GM10248 (cell line): Measurements from ENCODE around the gene TICAM2.

Source experiments
- CTCF ChIA-PET: fragments of 300-600 bp; sonication (Branson Sonifier 250); formaldehyde crosslinking; extraction: SDS; loops from one replicate; lab custom pipeline; 2021; ENCODE audit warnings: antibody characterized with exemption; lab: Yijun Ruan, JAX
- POLR2A ChIA-PET: fragments of 350-650 bp; sonication (Branson Sonifier 250); formaldehyde crosslinking; extraction: SDS; loops from one replicate; lab custom pipeline; 2020; ENCODE audit warnings: antibody characterized with exemption; lab: Yijun Ruan, JAX
- DNase-seq: peaks from one replicate; pipeline ENCODE4 v3.0.0; 2012; ENCODE audit errors: extremely low spot score
- TF ChIP-seq, protein P1 (sequence below): IDR thresholded peaks from 2 replicates; pipeline ENCODE4 v1.5.1; 2012; ENCODE audit warnings: mild to moderate bottlenecking, low read depth; ENCODE audit errors: extremely low read depth, missing control alignments, control extremely low read depth

Gene TICAM2

DNA sequence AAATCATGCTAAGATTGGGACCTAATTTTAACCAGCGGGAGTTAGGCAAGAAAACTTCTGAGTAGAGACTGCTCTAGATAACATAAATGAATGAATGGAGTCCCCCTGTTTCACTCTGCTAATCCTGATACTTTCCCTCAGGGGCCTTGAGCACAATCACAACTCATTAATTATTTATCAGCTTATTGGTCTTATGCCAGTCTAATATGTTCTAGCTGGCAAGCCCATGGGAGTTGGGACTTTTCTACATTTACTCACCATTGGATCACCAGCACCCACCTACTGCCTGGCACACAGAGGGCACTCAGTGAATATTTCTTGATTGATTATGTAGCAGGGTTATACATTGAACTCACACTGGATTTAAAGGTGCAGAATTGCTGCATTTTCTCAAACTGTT lies 37.1 kb upstream of the TICAM2 start:
- ChIA-PET POLR2A (no interaction called here), CTCF (interaction anchor here (1.3 kb wide), 1 partner anchor 133 kb away, joined by 3 read pairs; no protein-coding TSS in a partner anchor)
- no peak for DNase-seq
- TF ChIP-seq, protein P1, sequence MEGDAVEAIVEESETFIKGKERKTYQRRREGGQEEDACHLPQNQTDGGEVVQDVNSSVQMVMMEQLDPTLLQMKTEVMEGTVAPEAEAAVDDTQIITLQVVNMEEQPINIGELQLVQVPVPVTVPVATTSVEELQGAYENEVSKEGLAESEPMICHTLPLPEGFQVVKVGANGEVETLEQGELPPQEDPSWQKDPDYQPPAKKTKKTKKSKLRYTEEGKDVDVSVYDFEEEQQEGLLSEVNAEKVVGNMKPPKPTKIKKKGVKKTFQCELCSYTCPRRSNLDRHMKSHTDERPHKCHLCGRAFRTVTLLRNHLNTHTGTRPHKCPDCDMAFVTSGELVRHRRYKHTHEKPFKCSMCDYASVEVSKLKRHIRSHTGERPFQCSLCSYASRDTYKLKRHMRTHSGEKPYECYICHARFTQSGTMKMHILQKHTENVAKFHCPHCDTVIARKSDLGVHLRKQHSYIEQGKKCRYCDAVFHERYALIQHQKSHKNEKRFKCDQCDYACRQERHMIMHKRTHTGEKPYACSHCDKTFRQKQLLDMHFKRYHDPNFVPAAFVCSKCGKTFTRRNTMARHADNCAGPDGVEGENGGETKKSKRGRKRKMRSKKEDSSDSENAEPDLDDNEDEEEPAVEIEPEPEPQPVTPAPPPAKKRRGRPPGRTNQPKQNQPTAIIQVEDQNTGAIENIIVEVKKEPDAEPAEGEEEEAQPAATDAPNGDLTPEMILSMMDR = no peak

DNA sequence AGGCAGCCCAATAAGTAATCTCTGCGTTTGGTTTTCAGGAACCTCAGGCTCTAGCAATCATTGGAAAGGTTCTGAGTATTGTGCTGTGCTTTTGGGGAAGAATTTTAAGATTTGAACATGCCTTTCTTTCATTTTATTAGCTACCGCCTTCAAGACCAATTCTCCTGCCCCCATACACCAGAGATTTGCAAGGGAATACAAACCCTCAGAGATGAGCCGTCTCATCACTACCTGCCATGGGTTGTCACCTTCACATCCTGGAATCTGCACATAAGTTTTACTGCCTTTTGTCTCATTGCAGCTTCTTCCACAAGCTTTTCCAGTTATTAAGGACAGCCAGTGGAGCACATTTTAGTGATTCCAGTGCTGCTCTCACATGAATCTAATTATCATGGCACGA lies 35.2 kb upstream of the TICAM2 start:
- no peak for DNase-seq
- TF ChIP-seq, protein P1 = no peak
- POLR2A ChIA-PET = no interaction called here
- CTCF ChIA-PET = interaction anchor here (2.3 kb wide), 1 partner anchor 394 kb away, joined by 7 read pairs; no protein-coding TSS in a partner anchor

DNA sequence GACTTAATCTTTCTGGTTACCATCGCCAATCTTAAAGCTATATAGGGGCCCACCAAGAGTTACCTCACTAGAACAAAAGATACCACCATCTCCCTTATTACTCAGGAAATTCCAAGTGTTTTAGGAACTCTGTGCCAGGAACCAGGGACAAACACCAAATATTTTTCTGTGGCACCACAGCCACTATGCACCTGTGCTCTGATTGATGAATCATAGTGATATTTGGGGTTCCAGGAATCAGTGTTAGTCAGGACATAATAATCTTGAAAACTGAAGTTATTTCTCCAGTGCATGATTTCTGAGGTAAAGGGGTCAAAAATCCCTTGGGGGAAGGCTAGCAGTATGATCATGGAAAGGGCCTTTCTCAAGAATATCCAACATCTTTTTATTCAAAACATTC lies 33.7 kb upstream of the TICAM2 start:
- POLR2A ChIA-PET = no interaction called here
- CTCF ChIA-PET = interaction anchor here (0.9 to 3.6 kb wide), 11 partner anchors 11 to 443 kb away, joined by 3 to 27 read pairs (median 7); partner anchors contain the start of genes ATG12, PGGT1B and TMED7
- DNase-seq = no peak
- TF ChIP-seq, protein P1 = no peak

DNA sequence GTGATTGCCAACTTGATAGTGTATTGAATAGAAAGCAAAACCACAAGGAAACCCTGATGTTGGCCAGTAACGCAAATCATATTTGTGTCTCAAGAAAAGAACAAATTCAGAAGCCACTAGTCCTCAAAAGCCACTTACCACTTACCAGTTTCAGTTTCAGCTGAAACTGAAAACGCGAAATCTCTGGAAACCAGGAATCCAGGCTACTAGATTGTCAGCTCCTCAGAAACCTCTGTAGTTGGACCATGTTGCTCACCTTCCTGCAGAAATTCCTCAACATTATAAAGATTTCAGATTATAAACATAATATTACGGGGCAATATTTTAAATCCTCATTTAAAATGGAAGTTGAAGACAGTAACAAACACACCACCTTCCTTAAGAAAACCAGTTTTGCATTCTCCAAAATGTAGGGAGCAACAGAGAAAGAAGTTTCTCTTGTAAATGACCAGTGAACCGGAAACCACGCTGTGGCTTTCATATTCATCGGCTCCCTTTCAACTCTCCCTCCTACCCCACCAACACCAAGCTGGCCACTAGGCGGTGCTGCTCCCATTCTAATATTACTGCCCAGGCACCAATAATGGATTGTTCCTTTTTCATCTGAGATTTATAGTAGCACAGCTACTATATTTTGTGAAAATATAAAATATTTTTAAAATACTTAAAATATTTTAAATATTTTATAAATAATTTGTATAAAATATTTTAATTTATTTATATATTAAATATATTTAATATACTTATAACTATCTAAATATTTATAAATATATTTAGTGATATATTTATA lies 32.3 kb upstream of the TICAM2 start:
- TF ChIP-seq, protein P1 = peak; percentile 92
- DNase-seq = peak; percentile 76
- ChIA-PET POLR2A (no interaction called here), CTCF (interaction anchor here (0.7 to 3.6 kb wide), 14 partner anchors 9 to 444 kb away, joined by 3 to 27 read pairs (median 4); partner anchors contain the start of genes ATG12 and TMED7)

DNA sequence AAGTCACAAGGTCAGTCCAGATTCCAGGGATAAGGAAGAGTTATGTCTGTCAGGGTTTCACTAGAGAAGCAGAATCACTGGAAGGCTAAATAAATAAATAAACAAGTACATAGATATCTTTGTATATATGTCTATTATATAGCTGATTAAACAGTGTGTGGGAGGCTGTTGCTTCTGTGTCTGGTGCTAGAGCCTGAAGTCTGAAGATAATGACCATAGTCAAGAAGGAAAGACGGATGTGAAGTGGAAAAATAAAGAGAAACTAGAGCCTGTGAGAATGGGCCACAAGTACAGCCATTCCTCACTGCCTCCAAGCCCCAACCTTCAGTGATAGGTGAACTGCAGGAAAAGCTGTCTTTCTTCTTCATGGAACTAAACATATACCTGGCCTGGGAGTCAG lies 27.6 kb upstream of the TICAM2 start:
- DNase-seq = no peak
- TF ChIP-seq, protein P1 = no peak
- ChIA-PET CTCF (interaction anchor here (1.0 to 2.0 kb wide), 4 partner anchors 13 to 438 kb away, joined by 3 to 6 read pairs (median 5); no protein-coding TSS in a partner anchor), POLR2A (no interaction called here)

DNA sequence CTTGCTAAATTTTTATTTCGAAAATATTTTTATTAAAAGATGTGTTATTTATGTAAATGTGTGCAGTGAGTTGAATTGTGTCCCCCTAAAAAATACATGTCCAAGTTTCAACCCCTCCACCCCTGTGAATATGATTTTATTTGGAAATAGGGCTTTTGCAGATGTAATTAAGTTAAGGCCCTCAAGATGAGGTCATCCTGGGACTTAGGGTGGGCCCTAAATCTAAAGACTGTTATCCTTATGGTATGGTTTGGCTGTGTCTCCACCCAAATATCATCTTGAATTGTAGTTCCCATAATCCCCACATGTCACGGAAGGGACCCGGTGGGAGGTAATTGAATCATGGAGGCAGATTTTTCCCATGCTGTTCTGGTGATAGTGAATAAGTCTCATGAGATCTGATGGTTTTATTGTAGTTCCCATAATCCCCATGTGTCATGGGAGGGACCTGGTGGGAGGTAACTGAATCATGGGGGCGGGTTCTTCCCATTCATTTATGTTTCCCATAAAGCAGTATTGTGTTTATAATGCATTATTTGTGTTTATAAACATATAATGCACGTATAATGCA lies 25.1 kb upstream of the TICAM2 start:
- TF ChIP-seq, protein P1 = no peak
- POLR2A ChIA-PET = no interaction called here
- CTCF ChIA-PET = interaction anchor here (1.2 to 1.3 kb wide), 2 partner anchors 205 to 441 kb away, joined by 3 to 5 read pairs; no protein-coding TSS in a partner anchor
- no peak for DNase-seq
